GM12875 (cell line): ENCODE measurements around the gene PPP1R26.
"Not testable (repeated sequence)": the region's sequence is repeated elsewhere in the genome, so short reads cannot be mapped to it uniquely, and the experiment has no call there.

ENCODE experiments used
- H3K4me3 ChIP-seq: one replicate; pipeline ENCODE4 v1.5.1; 2011; ENCODE audit warnings: low read depth, low read length, control low read depth
- CTCF ChIP-seq: IDR thresholded peaks from 2 replicates; pipeline ENCODE4 v1.5.1; 2011; ENCODE audit warnings: low read depth, mild to moderate bottlenecking, control low read depth, inconsistent platforms, low read length, moderate library complexity, borderline replicate concordance; ENCODE audit not compliant: insufficient read depth

The PPP1R26 gene

GRCh38 chr9:135522931-135523330 lies 43.3 kb downstream of the PPP1R26 start:
- H3K4me3 ChIP-seq = no peak overlapping the region
- no peak for TF ChIP-seq CTCF

GRCh38 chr9:135523521-135524129 lies 44.0 kb downstream of the PPP1R26 start:
- no peak overlapping the region for H3K4me3 ChIP-seq
- TF ChIP-seq CTCF = no peak

- no peak for TF ChIP-seq CTCF
Measured at GRCh38 chr9:135524130-135524861, 44.7 kb downstream of the PPP1R26 start.

GRCh38 chr9:135525241-135526088 lies 45.9 kb downstream of the PPP1R26 start:
- TF ChIP-seq CTCF = no peak
- no peak overlapping the region for H3K4me3 ChIP-seq

More at GRCh38 chr9:135524130-135524861, 44.7 kb downstream of the PPP1R26 start:
- H3K4me3 ChIP-seq = no peak overlapping the region

GRCh38 chr9:135526089-135526729 lies 46.6 kb downstream of the PPP1R26 start:
- H3K4me3 ChIP-seq = no peak overlapping the region
- TF ChIP-seq CTCF = no peak

- TF ChIP-seq CTCF = no peak
- no peak overlapping the region for H3K4me3 ChIP-seq
Measured at GRCh38 chr9:135526730-135527571, 47.4 kb downstream of the PPP1R26 start.

GRCh38 chr9:135528842-135529435 lies 49.4 kb downstream of the PPP1R26 start:
- H3K4me3 ChIP-seq = not testable (repeated sequence)
